ENCODE measurements around the gene SLX4IP. TPM values are rescaled to one million over a fixed set of nuclear protein-coding genes. Genes with fewer than 3 reads are reported as not detected.

The SLX4IP gene
- total RNA-seq, 5 donors from 2014 or later (not counting 1 experiment from before 2014, with no cell fraction given): 4.2 to 5.9 (median 5.2) TPM

- no peaks in the 10 kb centered on the region for H3K36me3 ChIP-seq (ENCODE audit: control insufficient read depth in 2 of 2, extremely low read depth in 1 of 2, insufficient read depth in 1 of 2, low read length in 1 of 2)
- H3K4me3 ChIP-seq (ENCODE audit: control insufficient read depth in 1 of 2, extremely low read depth in 1 of 2, low read length in 1 of 2): no peak overlapping the region
- Mint-ChIP-seq H3K4me3 (no peak overlapping the region), H3K27me3 (peaks cover 9 to 11% of the 10 kb centered on the region in 2 donors), H3K27ac (no peak overlapping the region), H3K4me1 (no peaks in the 10 kb centered on the region), H3K9me3 (no peaks in the 10 kb centered on the region), H3K36me3 (no peaks in the 10 kb centered on the region)
- ChIA-PET POLR2A (no interaction called here), CTCF (no interaction called here)
- H3K27ac ChIP-seq (ENCODE audit: low read length): no peak overlapping the region
- peaks cover 0 to 17% of the 10 kb centered on the region in 2 experiments for H3K27me3 ChIP-seq (replicated peaks in 1 of 2; ENCODE audit: control insufficient read depth in 2 of 2, extremely low read depth in 1 of 2, insufficient read depth in 2 of 2, low read length in 1 of 2)
- ATAC-seq (replicated peaks in 1 of 4) (no peak), DNase-seq (no peak)
- WGBS (ENCODE audit: insufficient coverage): 80% methylated on average over 1 of the region's 13 CpGs
- no peaks in the 10 kb centered on the region for H3K9me3 ChIP-seq
- H3K4me1 ChIP-seq (ENCODE audit: control insufficient read depth in 1 of 2, extremely low read depth in 1 of 2, insufficient read depth in 2 of 2, low read length in 2 of 2): peaks cover 0 to 7% of the 10 kb centered on the region in 2 experiments
These were observed 218.6 kb downstream of the SLX4IP start for GRCh38 chr20:10653599-10654249.

GRCh38 chr20:10654250-10654610 is 219.1 kb downstream of the SLX4IP start:
- ChIA-PET CTCF (no interaction called here), POLR2A (no interaction called here)
- Mint-ChIP-seq H3K27ac (no peak overlapping the region), H3K36me3 (no peaks in the 10 kb centered on the region), H3K4me3 (no peak overlapping the region), H3K27me3 (peaks cover 9 to 11% of the 10 kb centered on the region in 2 donors), H3K4me1 (no peaks in the 10 kb centered on the region), H3K9me3 (no peaks in the 10 kb centered on the region)
- Histone ChIP-seq H3K4me1 (ENCODE audit: control insufficient read depth in 1 of 2, extremely low read depth in 1 of 2, insufficient read depth in 2 of 2, low read length in 2 of 2) (peaks cover 0 to 7% of the 10 kb centered on the region in 2 experiments), H3K36me3 (ENCODE audit: control insufficient read depth in 2 of 2, extremely low read depth in 1 of 2, insufficient read depth in 1 of 2, low read length in 1 of 2) (no peaks in the 10 kb centered on the region), H3K4me3 (ENCODE audit: control insufficient read depth in 1 of 2, extremely low read depth in 1 of 2, low read length in 1 of 2) (no peak overlapping the region), H3K9me3 (no peaks in the 10 kb centered on the region), H3K27me3 (replicated peaks in 1 of 2; ENCODE audit: control insufficient read depth in 2 of 2, extremely low read depth in 1 of 2, insufficient read depth in 2 of 2, low read length in 1 of 2) (peaks cover 0 to 17% of the 10 kb centered on the region in 2 experiments), H3K27ac (ENCODE audit: low read length) (no peak overlapping the region)
- DNase-seq (no peak), ATAC-seq (replicated peaks in 1 of 4) (no peak)

- H3K27ac Mint-ChIP-seq: no peak overlapping the region
- peaks cover 9 to 12% of the 10 kb centered on the region in 2 donors for H3K27me3 Mint-ChIP-seq
These were observed 219.5 kb downstream of the SLX4IP start for GRCh38 chr20:10654630-10655029.

GRCh38 chr20:10655720-10656669 is 220.9 kb downstream of the SLX4IP start:
- 95% methylated on average over 7 of the region's 15 CpGs for WGBS (ENCODE audit: insufficient coverage)
- DNase-seq (no peak), ATAC-seq (replicated peaks in 1 of 4) (no peak)
- Histone ChIP-seq H3K9me3 (no peaks in the 10 kb centered on the region), H3K4me1 (ENCODE audit: control insufficient read depth in 1 of 2, extremely low read depth in 1 of 2, insufficient read depth in 2 of 2, low read length in 2 of 2) (peaks cover 0 to 7% of the 10 kb centered on the region in 2 experiments), H3K4me3 (ENCODE audit: control insufficient read depth in 1 of 2, extremely low read depth in 1 of 2, low read length in 1 of 2) (no peak overlapping the region), H3K27ac (ENCODE audit: low read length) (no peak overlapping the region), H3K27me3 (replicated peaks in 1 of 2; ENCODE audit: control insufficient read depth in 2 of 2, extremely low read depth in 1 of 2, insufficient read depth in 2 of 2, low read length in 1 of 2) (peaks cover 0 to 16% of the 10 kb centered on the region in 2 experiments), H3K36me3 (ENCODE audit: control insufficient read depth in 2 of 2, extremely low read depth in 1 of 2, insufficient read depth in 1 of 2, low read length in 1 of 2) (no peaks in the 10 kb centered on the region)
- ChIA-PET POLR2A (no interaction called here), CTCF (no interaction called here)
- H3K27ac Mint-ChIP-seq: no peak overlapping the region
- H3K9me3 Mint-ChIP-seq: no peaks in the 10 kb centered on the region
- no peak overlapping the region for H3K4me3 Mint-ChIP-seq
- H3K36me3 Mint-ChIP-seq: no peaks in the 10 kb centered on the region
- H3K27me3 Mint-ChIP-seq: peaks cover 14 to 15% of the 10 kb centered on the region in 2 donors
- no peaks in the 10 kb centered on the region for H3K4me1 Mint-ChIP-seq

More at GRCh38 chr20:10654630-10655029, 219.5 kb downstream of the SLX4IP start:
- H3K36me3 ChIP-seq (ENCODE audit: control insufficient read depth in 2 of 2, extremely low read depth in 1 of 2, insufficient read depth in 1 of 2, low read length in 1 of 2): no peaks in the 10 kb centered on the region
- Mint-ChIP-seq H3K4me3 (no peak overlapping the region), H3K9me3 (no peaks in the 10 kb centered on the region), H3K36me3 (no peaks in the 10 kb centered on the region), H3K4me1 (no peaks in the 10 kb centered on the region)
- 59% methylated on average over 3 of the region's 7 CpGs for WGBS (ENCODE audit: insufficient coverage)
- CTCF ChIA-PET: no interaction called here
- peaks cover 0 to 17% of the 10 kb centered on the region in 2 experiments for H3K27me3 ChIP-seq (replicated peaks in 1 of 2; ENCODE audit: control insufficient read depth in 2 of 2, extremely low read depth in 1 of 2, insufficient read depth in 2 of 2, low read length in 1 of 2)
- peaks cover 0 to 7% of the 10 kb centered on the region in 2 experiments for H3K4me1 ChIP-seq (ENCODE audit: control insufficient read depth in 1 of 2, extremely low read depth in 1 of 2, insufficient read depth in 2 of 2, low read length in 2 of 2)
- H3K27ac ChIP-seq (ENCODE audit: low read length): no peak overlapping the region
- no peak for ATAC-seq (replicated peaks in 1 of 4)
- DNase-seq: no peak
- H3K9me3 ChIP-seq: no peaks in the 10 kb centered on the region
- no peak overlapping the region for H3K4me3 ChIP-seq (ENCODE audit: control insufficient read depth in 1 of 2, extremely low read depth in 1 of 2, low read length in 1 of 2)
- POLR2A ChIA-PET: no interaction called here

- DNase-seq (no peak), ATAC-seq (replicated peaks in 1 of 4) (no peak)
- Histone ChIP-seq H3K9me3 (no peaks in the 10 kb centered on the region), H3K27me3 (replicated peaks in 1 of 2; ENCODE audit: control insufficient read depth in 2 of 2, extremely low read depth in 1 of 2, insufficient read depth in 2 of 2, low read length in 1 of 2) (peaks cover 0 to 16% of the 10 kb centered on the region in 2 experiments), H3K4me1 (ENCODE audit: control insufficient read depth in 1 of 2, extremely low read depth in 1 of 2, insufficient read depth in 2 of 2, low read length in 2 of 2) (peaks cover 0 to 7% of the 10 kb centered on the region in 2 experiments), H3K27ac (ENCODE audit: low read length) (no peak overlapping the region), H3K4me3 (ENCODE audit: control insufficient read depth in 1 of 2, extremely low read depth in 1 of 2, low read length in 1 of 2) (no peak overlapping the region), H3K36me3 (ENCODE audit: control insufficient read depth in 2 of 2, extremely low read depth in 1 of 2, insufficient read depth in 1 of 2, low read length in 1 of 2) (no peaks in the 10 kb centered on the region)
- H3K27me3 Mint-ChIP-seq: peaks cover 19 to 28% of the 10 kb centered on the region in 2 donors
- H3K9me3 Mint-ChIP-seq: peaks cover 0 to 5% (median 0%) of the 10 kb centered on the region in 3 donors
- no peak overlapping the region for H3K4me3 Mint-ChIP-seq
- H3K4me1 Mint-ChIP-seq: no peaks in the 10 kb centered on the region
- ChIA-PET CTCF (no interaction called here), POLR2A (no interaction called here)
- H3K36me3 Mint-ChIP-seq: no peaks in the 10 kb centered on the region
- WGBS (ENCODE audit: insufficient coverage): no CpG with 5 or more reads among the region's 1 CpG
- H3K27ac Mint-ChIP-seq: no peak overlapping the region
These were observed 222.3 kb downstream of the SLX4IP start for GRCh38 chr20:10657453-10657852.

GRCh38 chr20:10658051-10658823 is 223.1 kb downstream of the SLX4IP start:
- DNase-seq (no peak), ATAC-seq (replicated peaks in 1 of 4) (no peak)
- 96% methylated on average over 4 of the region's 13 CpGs for WGBS (ENCODE audit: insufficient coverage)
- H3K4me3 ChIP-seq (ENCODE audit: control insufficient read depth in 1 of 2, extremely low read depth in 1 of 2, low read length in 1 of 2): no peak overlapping the region
- H3K9me3 ChIP-seq: no peaks in the 10 kb centered on the region
- Mint-ChIP-seq H3K9me3 (peaks cover 0 to 5% (median 0%) of the 10 kb centered on the region in 3 donors), H3K27me3 (peaks cover 26 to 29% of the 10 kb centered on the region in 2 donors), H3K27ac (no peak overlapping the region), H3K36me3 (no peaks in the 10 kb centered on the region), H3K4me3 (no peak overlapping the region), H3K4me1 (no peaks in the 10 kb centered on the region)
- H3K27me3 ChIP-seq (replicated peaks in 1 of 2; ENCODE audit: control insufficient read depth in 2 of 2, extremely low read depth in 1 of 2, insufficient read depth in 2 of 2, low read length in 1 of 2): peaks cover 0 to 12% of the 10 kb centered on the region in 2 experiments
- peaks cover 0 to 7% of the 10 kb centered on the region in 2 experiments for H3K4me1 ChIP-seq (ENCODE audit: control insufficient read depth in 1 of 2, extremely low read depth in 1 of 2, insufficient read depth in 2 of 2, low read length in 2 of 2)
- POLR2A ChIA-PET: no interaction called here
- CTCF ChIA-PET: no interaction called here
- H3K27ac ChIP-seq (ENCODE audit: low read length): no peak overlapping the region
- no peaks in the 10 kb centered on the region for H3K36me3 ChIP-seq (ENCODE audit: control insufficient read depth in 2 of 2, extremely low read depth in 1 of 2, insufficient read depth in 1 of 2, low read length in 1 of 2)
